Astrocyte (in vitro differentiated cells and primary cell): Measurements from ENCODE around the gene MYLIP.

Experiments used
- EZH2 ChIP-seq: IDR thresholded peaks from 2 replicates; pipeline ENCODE4 v1.6.1; 2012; ENCODE audit warnings: mild to moderate bottlenecking, low read length, inconsistent platforms; ENCODE audit not compliant: insufficient read depth
- TF ChIP-seq, protein P1 (sequence below): IDR thresholded peaks from 2 replicates; pipeline ENCODE4 v1.5.1; 2011; ENCODE audit warnings: low read depth, mild to moderate bottlenecking, inconsistent platforms, low read length, moderate library complexity; ENCODE audit not compliant: insufficient read depth

DNA sequence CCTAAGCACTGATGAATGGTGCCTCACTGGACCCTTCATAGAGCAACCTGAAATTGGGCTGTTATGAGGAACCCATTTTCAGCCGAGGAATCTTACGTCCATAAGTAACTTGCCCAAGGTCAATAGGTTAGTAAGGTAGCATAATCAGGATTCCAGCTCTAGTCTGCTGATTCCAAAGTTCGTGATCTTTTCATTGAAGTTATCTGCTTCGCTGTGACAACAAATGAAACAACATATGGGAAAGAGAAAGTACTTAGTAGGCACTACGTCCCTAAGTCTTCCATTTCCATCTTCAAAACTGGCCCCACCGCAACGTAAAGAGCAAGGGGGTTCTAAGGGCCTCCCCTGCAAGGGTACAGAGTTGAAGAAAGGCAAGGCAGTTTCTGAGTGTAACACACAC is 49.5 kb downstream of the MYLIP start:
- TF ChIP-seq, protein P1, sequence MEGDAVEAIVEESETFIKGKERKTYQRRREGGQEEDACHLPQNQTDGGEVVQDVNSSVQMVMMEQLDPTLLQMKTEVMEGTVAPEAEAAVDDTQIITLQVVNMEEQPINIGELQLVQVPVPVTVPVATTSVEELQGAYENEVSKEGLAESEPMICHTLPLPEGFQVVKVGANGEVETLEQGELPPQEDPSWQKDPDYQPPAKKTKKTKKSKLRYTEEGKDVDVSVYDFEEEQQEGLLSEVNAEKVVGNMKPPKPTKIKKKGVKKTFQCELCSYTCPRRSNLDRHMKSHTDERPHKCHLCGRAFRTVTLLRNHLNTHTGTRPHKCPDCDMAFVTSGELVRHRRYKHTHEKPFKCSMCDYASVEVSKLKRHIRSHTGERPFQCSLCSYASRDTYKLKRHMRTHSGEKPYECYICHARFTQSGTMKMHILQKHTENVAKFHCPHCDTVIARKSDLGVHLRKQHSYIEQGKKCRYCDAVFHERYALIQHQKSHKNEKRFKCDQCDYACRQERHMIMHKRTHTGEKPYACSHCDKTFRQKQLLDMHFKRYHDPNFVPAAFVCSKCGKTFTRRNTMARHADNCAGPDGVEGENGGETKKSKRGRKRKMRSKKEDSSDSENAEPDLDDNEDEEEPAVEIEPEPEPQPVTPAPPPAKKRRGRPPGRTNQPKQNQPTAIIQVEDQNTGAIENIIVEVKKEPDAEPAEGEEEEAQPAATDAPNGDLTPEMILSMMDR, result no peak
- no peak for TF ChIP-seq EZH2
